Activated CD8-positive, alpha-beta memory T cell treated with anti-CD3 and anti-CD28 coated beads, Interleukin-2, amount 50 U/mL, for 4 hours (primary cell): ENCODE measurements around the gene IGFL1.
"Not testable (repeated sequence)": the region's sequence is repeated elsewhere in the genome, so short reads cannot be mapped to it uniquely, and the experiment has no call there.

ENCODE experiments used
- DNase-seq: peaks from one replicate; pipeline ENCODE4 v3.0.0-alpha.2; 2020

The IGFL1 gene

DNA sequence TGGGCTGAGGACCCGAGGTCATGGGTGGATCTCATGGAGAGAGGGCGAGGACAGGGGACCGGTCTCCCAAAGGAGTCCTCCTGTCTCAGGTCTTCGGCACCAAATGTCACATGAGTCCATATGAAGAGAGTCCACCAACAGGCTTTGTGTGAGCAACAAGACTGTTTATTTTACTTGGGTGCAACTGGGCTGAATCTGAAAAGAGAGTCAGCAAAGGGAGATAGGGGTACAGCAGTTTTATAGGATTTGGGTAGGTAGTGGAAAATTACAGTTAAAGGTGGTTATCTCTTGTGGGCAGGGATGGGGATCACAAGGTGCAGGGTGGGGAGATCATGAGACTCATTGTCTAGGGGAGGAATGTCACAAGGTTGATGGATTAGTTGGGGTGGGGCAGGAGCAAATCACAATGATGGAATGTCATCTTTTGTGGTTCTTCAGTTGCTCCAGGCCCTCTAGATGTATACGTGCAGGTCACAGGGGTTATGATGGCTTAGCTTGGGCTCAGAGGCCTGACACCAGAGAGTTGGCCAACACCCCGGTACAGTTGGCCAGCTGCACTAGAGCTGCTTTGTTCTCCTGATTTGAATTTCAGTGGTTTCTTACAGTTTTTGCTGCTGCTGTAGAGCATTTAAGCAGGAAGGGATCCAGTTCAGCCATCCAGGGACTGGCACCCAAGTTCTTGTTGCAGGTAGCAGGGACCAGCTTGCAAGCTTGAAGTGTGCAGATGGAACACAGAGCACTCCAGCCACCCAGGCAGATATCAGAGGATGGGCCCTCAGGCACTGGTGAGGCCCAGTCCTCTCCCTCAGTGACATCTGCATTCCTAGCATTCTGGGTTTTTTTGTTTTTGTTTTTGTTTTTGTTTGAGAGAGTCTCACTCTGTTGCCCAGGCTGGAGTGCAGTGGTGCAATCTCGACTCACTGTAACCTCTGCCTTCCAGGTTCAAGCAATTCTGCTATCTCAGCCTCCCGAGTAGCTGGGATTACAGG, 26.4 kb upstream of the IGFL1 start:
- DNase-seq, result no peak

GRCh38 chr19:46204008-46204407, 25.5 kb upstream of the IGFL1 start:
- no peak for DNase-seq

DNA sequence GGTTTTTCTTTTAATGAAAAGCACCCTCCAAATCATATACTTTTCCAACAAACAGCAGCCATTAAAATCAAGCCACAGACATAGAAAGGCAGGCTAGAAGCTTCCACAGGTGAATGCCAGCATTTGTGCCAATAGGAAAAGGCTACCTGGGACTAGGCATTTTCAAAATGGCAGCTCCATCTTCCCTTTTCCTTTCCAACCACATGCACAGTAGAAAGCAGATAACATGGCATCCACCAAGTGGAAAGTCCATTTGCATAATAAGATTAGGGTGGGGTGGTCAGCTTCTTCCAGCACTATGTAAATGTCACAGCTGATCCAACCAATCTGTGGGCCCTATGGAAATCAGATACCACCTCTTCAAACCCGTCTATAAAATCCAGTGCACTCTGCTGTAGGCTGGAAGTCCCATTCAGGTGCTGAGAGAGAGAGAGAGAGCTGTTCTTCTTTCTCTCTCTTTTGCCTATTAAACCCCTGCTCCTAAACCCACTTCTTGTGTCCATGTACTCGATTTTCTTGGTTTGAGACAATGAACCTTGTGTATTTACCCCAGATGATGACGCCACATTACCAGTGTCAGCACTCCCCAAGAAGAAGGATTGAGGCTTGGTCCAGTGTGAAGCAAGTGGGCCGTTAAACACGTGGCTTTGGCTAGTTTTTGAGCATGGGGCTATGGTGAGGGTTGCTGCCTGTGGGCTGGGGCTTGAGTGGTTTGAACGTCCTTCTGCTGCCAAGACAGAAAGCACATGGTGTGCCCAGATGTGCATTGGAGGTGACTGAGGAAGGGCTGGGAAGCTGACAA, 24.2 kb upstream of the IGFL1 start:
- DNase-seq, result no peak

GRCh38 chr19:46206176-46206575, 23.4 kb upstream of the IGFL1 start:
- no peak for DNase-seq

- DNase-seq, result no peak
These were observed 22.9 kb upstream of the IGFL1 start for GRCh38 chr19:46206682-46207081.

- DNase-seq, result not testable (repeated sequence)
These were observed 21.7 kb upstream of the IGFL1 start for GRCh38 chr19:46207858-46208257.

DNA sequence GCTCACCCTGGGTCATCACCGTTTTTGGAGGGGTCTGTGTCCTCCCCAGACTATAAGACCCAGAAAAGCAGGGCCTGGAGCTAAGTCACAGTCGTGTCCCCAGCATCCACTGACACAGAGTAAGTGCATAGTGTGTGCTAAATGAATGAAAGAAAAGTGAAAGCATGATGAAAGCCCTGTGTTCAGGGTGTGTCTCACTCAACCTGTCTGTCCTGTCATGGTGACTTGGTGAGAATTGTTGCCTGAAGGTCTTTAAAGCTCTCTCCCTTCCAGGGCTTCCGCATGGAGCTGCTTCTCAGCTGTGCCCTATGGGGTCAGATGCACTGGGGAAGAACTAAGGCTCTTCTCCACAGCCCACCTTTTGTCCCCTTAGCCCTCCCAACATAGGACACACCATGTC, 20.5 kb upstream of the IGFL1 start:
- DNase-seq, result no peak

DNA sequence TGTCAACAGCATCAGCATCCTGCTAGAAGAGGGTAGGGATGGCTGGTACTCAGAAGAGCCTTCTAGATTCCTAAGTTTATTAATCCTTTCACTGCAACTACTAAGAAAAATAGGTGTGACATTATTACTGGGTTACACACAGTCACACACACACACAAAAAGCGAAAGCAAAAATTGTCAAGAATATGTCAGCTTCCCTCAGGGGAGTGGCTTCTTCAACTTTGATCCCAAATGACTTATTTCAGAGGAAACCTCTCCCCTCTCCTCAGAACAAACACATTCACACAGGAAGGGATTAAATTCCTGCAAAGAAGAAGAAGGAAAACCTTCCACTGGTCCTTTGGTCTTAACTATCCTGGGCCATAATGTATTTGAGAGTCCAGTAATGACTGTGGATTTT, 20.1 kb upstream of the IGFL1 start:
- no peak for DNase-seq

DNA sequence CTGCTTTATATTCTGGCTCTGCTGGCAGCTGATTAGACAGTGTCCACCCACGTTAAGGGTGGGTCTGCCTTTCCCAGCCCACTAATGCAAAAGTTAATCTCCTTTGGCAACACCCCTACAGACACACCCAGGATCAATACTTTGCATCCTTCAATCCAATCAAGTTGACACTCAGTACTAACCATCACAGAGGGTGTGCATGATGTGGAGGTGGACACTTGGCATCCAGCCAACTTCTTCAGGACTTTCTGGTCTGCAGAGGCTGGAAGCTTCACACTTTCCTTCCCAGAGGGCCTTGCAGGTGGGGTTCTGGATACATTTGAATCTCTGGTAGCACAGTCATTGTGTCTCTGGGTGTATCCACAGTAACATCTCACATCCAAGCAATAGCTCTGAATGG, 18.9 kb upstream of the IGFL1 start:
- DNase-seq, result no peak

- DNase-seq, result no peak
These were observed 18.2 kb upstream of the IGFL1 start for GRCh38 chr19:46211201-46211881.

- not testable (repeated sequence) for DNase-seq
These were observed 16.9 kb upstream of the IGFL1 start for GRCh38 chr19:46212592-46212991.

DNA sequence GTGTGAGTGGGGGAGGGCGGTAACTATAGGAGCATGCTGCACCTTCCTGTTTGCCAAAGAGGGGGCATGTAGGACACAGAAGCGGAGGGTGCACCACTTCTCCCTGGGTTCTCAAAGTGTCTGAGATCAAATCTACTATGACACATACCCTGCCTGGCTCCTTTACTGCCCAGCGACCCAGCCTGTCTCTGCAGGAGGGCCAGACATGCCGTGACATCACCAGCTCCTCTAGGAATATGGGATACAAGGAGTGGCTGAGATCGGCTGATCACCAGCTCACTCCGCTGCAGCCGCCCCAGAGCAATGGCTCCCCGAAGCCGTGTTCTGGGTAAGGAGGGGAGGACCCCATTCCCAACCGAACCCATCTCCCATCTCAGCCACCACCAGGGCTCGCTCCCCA, 16.4 kb upstream of the IGFL1 start:
- DNase-seq, result no peak

DNA sequence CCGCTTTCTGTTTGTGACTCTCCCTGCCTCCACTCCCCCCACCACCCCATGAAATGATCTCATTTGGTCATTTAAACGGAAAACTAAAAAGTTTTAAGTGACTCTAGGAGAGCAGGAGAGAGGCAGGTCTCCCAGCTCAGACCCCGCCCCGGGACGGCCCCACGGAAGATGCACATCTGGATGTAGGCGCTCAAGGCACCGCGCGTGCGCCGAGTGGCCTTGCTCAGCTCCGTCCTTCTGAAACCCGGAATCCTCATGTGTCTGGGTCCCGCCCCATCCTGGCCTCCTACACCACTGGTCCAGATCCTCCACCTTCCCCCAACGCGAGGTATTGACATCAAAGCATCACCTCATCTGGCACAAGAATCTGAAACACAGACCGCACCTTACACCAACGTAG, 15.7 kb upstream of the IGFL1 start:
- no peak for DNase-seq

GRCh38 chr19:46216612-46217011, 12.9 kb upstream of the IGFL1 start:
- DNase-seq, result no peak

DNA sequence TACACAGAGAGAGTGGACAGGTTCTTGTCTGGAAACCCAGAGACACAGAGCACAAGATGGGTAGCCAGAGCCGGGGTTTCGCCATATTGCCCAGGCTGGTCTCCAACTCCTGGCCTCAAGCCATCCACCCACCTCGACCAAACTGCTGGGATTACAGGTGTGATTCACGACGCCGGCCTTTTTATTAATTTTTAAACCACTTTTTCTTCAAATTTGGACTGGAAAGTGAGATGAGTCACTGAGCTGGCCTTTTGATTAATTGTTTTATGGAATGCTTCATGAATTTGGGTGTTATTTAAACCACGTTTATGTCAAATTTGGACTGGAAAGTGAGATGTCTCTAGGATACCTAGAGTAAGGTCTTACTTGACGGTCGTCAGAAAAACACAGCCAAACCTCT, 12.1 kb upstream of the IGFL1 start:
- no peak for DNase-seq

DNA sequence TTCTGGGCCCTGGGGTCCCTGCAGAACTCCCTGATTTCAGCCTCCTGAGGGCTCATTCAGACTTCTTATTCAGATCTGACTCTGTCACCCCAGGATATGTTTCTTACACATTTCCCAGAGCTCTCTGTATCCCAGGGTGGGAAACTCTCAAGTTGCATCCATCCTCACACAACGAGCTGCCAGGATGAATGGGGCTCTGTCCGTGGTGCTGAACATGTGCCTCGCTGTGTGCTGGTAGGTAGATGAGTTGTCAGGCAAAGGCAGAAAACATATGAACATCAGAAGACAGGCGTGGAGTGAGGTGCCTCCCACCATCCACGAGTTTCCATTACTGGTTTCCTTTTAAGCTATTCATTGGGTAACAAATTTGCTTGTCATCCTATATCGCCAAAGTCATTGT, 11.4 kb upstream of the IGFL1 start:
- no peak for DNase-seq

DNA sequence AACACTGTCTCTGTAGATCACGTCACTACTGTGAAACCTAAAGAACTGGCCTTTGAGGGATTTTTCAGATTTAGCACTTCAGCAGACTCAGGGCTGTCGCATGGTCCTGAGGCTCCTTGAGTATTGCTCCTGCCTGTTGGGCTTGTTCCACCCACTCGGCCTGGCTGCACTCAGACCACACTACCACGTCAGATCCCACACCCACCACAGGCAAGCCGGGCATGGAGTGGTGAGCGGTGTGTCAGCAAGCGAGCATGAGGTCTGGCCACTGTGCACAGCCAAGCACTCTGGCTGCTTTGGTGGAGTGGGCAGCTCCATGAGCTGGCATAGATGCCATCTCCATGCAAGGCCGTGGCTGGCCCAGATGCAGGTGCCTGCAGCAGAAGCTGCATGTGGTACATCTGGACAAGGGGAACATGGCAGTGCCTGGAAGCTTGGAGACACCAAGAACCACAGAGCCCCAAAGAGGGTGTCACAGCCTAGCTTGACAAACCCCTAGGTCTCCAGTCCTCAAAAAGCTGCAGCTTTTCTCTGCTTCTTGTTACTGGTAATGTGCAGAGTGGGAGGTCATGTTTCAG, 9.4 kb upstream of the IGFL1 start:
- DNase-seq, result no peak

DNA sequence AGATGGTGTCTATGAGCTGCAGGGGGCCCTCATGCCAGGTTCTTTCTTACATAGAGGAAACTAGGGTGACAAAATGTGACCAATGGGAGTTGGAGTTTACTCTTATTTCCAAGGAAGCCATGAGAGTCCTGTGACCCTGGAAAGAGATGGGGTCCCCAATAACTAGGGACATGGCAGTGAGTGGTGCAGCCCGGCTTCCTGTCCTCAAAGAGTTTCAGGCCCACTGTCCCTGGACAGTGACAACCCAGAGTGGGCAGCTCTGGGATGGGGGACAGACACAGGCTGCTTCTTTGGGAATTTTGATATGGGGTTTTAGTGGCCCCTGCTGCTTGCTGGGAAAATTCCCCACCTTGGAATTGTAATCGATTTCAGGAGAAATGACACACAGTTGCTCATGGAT, 8.4 kb upstream of the IGFL1 start:
- DNase-seq, result no peak

DNA sequence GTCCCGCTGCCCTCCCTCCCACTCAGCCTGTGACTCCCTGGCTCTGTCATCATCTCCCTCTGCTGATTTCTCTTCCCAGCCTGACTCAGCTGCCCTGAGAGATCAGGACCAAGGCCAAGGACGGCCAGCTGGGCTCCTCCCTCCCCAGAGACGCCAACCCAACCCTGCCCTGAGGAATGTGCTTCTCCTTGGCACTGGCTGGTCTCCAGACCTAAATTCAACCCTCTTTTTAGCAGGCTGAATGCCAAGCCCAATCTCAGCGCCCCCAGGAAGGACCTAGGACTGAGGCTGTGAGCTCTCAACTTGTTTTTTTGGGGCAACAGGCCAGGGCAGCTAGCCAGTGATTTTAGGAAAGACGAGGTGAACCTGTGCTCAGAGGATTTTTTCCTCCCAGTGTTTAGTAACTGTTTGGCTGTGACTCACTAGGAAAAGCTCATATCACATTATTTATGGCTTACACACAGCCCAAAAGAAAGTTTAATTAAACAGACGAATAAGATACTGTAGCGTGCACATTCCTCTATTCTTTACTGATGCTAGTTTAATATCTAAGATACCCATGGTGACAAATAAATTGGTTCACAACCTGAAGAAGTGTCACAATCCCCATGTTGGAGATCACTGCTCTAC, 7.4 kb upstream of the IGFL1 start:
- no peak for DNase-seq

DNA sequence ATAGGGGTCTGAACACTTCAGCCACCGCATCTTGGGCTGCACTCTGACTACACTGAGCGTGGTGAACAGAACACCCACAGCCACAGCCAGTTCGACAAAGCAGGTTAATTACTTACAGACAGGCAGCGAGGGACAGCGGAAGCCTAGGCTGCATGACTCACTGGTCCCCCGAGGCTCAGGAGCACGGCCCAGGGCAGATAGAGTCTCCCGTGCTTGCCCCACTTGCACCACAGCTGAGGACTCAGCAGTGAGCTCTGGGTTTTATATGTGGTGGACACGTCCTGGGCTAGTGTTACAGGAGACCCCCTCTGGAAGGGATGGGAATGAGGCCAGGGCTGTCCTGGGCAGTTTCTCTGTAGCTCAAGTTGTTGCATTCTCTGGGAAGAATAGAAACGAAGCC, 5.8 kb upstream of the IGFL1 start:
- not testable (repeated sequence) for DNase-seq

DNA sequence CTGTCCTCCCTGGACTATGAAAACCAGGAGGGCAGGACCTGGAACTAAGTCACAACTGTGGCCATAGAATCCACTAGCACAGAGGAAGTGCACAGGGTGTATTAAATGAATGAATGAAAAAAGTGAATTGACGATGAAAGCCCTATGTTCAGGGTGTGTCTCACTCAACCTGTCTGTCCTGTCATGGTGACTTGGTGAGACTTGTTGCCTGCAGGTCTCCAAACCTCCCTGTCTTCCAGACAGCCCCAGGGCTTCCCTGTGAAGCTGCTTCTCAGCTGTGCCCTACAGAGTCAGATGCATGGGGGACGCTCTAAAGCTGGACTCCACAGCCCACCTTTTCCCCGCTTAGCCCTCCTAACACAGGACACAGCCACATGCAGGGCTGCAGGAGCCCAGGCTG, 4.8 kb upstream of the IGFL1 start:
- no peak for DNase-seq

DNA sequence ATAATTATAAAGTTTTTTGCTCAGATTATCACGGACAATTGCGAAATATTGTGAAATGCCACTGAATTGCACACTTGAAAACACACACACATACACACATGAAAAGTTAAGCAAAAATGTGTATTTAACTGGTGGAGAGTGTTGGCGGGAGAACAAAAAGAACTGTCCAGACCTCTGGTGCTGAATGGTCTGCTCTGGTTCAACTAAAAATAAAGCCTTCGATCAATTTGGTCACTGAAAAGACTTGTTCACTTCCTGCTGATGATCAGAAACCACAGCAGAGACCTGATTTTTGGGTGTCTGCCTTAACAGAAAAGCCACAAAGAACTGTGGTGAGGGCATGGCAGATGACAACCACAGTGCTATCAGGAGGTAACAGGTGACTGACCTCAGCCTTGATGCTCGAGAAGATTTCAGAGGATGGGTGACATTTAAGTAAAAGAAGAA, 4.0 kb upstream of the IGFL1 start:
- DNase-seq, result no peak
